T-cell (primary cell): Measurements from ENCODE around the gene TPCN1. TPM values are rescaled to one million over a fixed set of nuclear protein-coding genes. Genes with fewer than 3 reads are reported as not detected.

ENCODE experiments used
- ATAC-seq, 4 experiments: fragments of 200-7000 bp in 3 of 4; fragments of 150-1000 bp in 1 of 4; cut with Tn5 transposase; replicated peaks in 1 of 4; 1 replicate in 3 of 4; 2 replicates in 1 of 4; pipeline ENCODE4 v1.10.0; 2021; ENCODE audit warnings: moderate library complexity in 3 of 4, mild to moderate bottlenecking in 2 of 4, moderate number of reproducible peaks in 1 of 4
- CTCF ChIA-PET, 2 donors: fragments of 300-600 bp; sonication (Branson Sonifier 250); formaldehyde crosslinking; loops; one replicate each; lab custom pipeline; 2022; ENCODE audit warnings: antibody characterized with exemption in 2 of 2; lab: Charles Lee
- POLR2A ChIA-PET, 2 donors: fragments of 300-600 bp; sonication (Branson Sonifier 250); formaldehyde crosslinking; loops; one replicate each; lab custom pipeline; 2022; ENCODE audit warnings: antibody characterized with exemption in 2 of 2; lab: Charles Lee
- DNase-seq, 35 experiments: peaks; one replicate each; pipeline versions ENCODE4 v3.0.0 to v3.0.0-alpha.2; 2013 to 2023
- H3K27ac ChIP-seq: one replicate; pipeline ENCODE4 v1.5.1; 2013; ENCODE audit warnings: low read length
- H3K27me3 ChIP-seq, 2 experiments: replicated peaks in 1 of 2; 1 replicate in 1 of 2; 2 replicates in 1 of 2; pipeline versions ENCODE4 v1.6.1 to v1.7.0; 2013; ENCODE audit warnings: low read length in 1 of 2, mixed read lengths in 1 of 2; ENCODE audit not compliant: control insufficient read depth in 2 of 2, insufficient read depth in 2 of 2; ENCODE audit errors: extremely low read depth in 1 of 2
- H3K36me3 ChIP-seq, 2 donors: 1 replicate in 1 of 2; 2 replicates in 1 of 2; pipeline versions ENCODE4 v1.6.1 to v1.7.0; 2013; ENCODE audit warnings: low read length in 1 of 2; ENCODE audit not compliant: control insufficient read depth in 2 of 2, insufficient read depth in 1 of 2; ENCODE audit errors: extremely low read depth in 1 of 2
- H3K4me1 ChIP-seq, 2 experiments: 1 replicate in 1 of 2; 2 replicates in 1 of 2; pipeline versions ENCODE4 v1.6.1 to v1.7.0; 2013; ENCODE audit warnings: low read length in 2 of 2, mixed read lengths in 1 of 2; ENCODE audit not compliant: insufficient read depth in 2 of 2, control insufficient read depth in 1 of 2; ENCODE audit errors: extremely low read depth in 1 of 2
- H3K4me3 ChIP-seq, 2 donors: 1 replicate in 1 of 2; 2 replicates in 1 of 2; pipeline versions ENCODE4 v1.5.1 to v1.7.0; 2013; ENCODE audit warnings: mild to moderate bottlenecking in 2 of 2, low read length in 1 of 2, moderate library complexity in 1 of 2; ENCODE audit not compliant: control insufficient read depth in 1 of 2; ENCODE audit errors: extremely low read depth in 1 of 2
- H3K9me3 ChIP-seq: 2 replicates; pipeline ENCODE4 v1.7.0; 2013
- H3K27ac Mint-ChIP-seq, 2 donors: one replicate each; pipeline ENCODE4 v1.8.0; 2020 to 2021; ENCODE audit warnings: mild to moderate bottlenecking in 2 of 2, mixed read lengths in 2 of 2
- H3K27me3 Mint-ChIP-seq, 2 donors: one replicate each; pipeline ENCODE4 v1.8.0; 2021 to 2022; ENCODE audit warnings: mixed read lengths in 2 of 2
- H3K36me3 Mint-ChIP-seq: one replicate; pipeline ENCODE4 v1.8.0; 2021; ENCODE audit warnings: mixed read lengths
- H3K4me1 Mint-ChIP-seq, 3 donors: one replicate each; pipeline ENCODE4 v1.8.0; 2020 to 2022; ENCODE audit warnings: mixed read lengths in 3 of 3, mild to moderate bottlenecking in 1 of 3
- H3K4me3 Mint-ChIP-seq, 3 donors: one replicate each; pipeline ENCODE4 v1.8.0; 2020 to 2022; ENCODE audit warnings: mild to moderate bottlenecking in 3 of 3, mixed read lengths in 3 of 3, moderate library complexity in 3 of 3
- H3K9me3 Mint-ChIP-seq, 3 donors: one replicate each; pipeline ENCODE4 v1.8.0; 2020 to 2022; ENCODE audit warnings: mixed read lengths in 3 of 3
- WGBS: methylation state at CpG from one replicate; pipeline ENCODE4 v1.1.5; 2013; ENCODE audit warnings: missing lambda C conversion rate; ENCODE audit not compliant: insufficient coverage; 5-methylcytosine and 5-hydroxymethylcytosine counted together
- total RNA-seq, 35 experiments: library from RNA in 6 of 35; stranded (reverse) in 6 of 35; fragments of 120-200 nt in 1 of 35; gene quantifications; one replicate each; pipeline versions ENCODE4 v1.2.1 to v1.2.4 and lab custom pipeline; 2013 to 2026

Gene TPCN1
- total RNA-seq, 5 donors from 2014 or later (not counting 1 experiment from before 2014, with no cell fraction given) = 58.8 to 81.6 (median 73.5) TPM

- H3K4me3 ChIP-seq = peak overlapping the region; percentile 25 to 36
- H3K27ac Mint-ChIP-seq = peak overlapping the region; percentile 43 to 88
- ATAC-seq (no peak), DNase-seq (no peak)
- no peaks in the 10 kb centered on the region for H3K9me3 Mint-ChIP-seq
- peaks cover 40% of the 10 kb centered on the region for H3K36me3 Mint-ChIP-seq
- H3K27me3 ChIP-seq = no peaks in the 10 kb centered on the region
- H3K4me1 Mint-ChIP-seq = peaks cover 54 to 72% (median 60%) of the 10 kb centered on the region in 3 donors
- ChIA-PET POLR2A (interaction anchor here in 1 of 2 donors (0.5 kb wide), 1 partner anchor 103 kb away, joined by 7 read pairs; no protein-coding TSS in a partner anchor), CTCF (interaction anchor here (0.5 to 2.0 kb wide), 7 partner anchors 8 to 58 kb away, joined by 3 to 6 read pairs (median 4); no protein-coding TSS in a partner anchor)
- peak overlapping the region; percentile 28 to 87 (median 69) for H3K4me3 Mint-ChIP-seq
- 96% methylated on average over 15 of the region's 18 CpGs for WGBS
- peaks cover 8 to 43% of the 10 kb centered on the region in 2 donors for H3K36me3 ChIP-seq
- peaks cover 23 to 50% of the 10 kb centered on the region in 2 experiments for H3K4me1 ChIP-seq
- H3K27me3 Mint-ChIP-seq = no peaks in the 10 kb centered on the region
- H3K27ac ChIP-seq = peak overlapping the region; percentile 15
- H3K9me3 ChIP-seq = no peaks in the 10 kb centered on the region
These were observed 11.0 kb downstream of the TPCN1 start for GRCh38 chr12:113232089-113232839.

DNA sequence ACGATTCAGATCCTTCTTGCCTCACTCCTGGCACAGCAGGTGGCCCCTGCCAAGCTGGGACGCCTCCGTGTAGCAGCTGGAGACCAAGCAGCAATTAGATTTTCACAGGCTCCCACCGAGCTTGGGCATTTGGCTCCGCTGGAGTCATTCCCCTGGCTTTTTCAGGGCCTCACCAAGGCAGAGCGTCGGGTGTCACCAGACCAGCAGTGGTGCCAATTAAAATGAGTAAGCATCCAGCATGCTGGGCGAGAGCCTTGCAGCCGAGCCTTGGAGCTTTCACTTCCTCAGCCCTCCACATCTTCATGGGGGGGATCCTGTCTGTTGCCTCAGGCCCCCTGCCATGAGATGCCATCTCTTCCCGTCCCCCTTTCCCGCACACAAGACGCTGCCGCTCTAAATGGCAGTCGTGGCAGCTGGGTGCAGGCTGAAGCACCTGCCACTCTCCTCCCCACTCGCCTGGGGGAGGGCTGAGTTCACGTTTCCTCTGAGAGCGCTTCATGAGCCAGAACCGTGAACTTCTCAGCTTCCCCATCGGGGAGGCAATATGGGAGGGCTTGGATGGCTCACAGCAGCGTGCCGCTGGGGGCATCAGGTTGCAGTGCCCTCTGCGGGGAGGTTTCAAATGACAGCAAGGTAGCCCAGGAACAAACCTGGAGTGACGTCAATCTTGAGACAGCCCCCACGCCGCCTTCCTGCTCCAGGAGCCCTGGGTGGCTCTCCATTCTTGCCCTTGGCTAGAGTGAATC is 11.7 kb downstream of the TPCN1 start:
- no peaks in the 10 kb centered on the region for H3K9me3 ChIP-seq
- ATAC-seq = peak; percentile 89 to 96 (median 90)
- WGBS = 41% methylated on average over 15 of the region's 25 CpGs
- Mint-ChIP-seq H3K36me3 (peaks cover 34% of the 10 kb centered on the region), H3K27me3 (no peaks in the 10 kb centered on the region), H3K27ac (peak overlapping the region; percentile 88 to 89), H3K4me3 (peak overlapping the region; percentile 69 to 87 (median 73)), H3K4me1 (peaks cover 54 to 72% (median 54%) of the 10 kb centered on the region in 3 donors), H3K9me3 (no peaks in the 10 kb centered on the region)
- peaks cover 8 to 37% of the 10 kb centered on the region in 2 donors for H3K36me3 ChIP-seq
- ChIA-PET POLR2A (no interaction called here), CTCF (interaction anchor here (0.5 to 2.0 kb wide), 9 partner anchors 9 to 59 kb away, joined by 3 to 6 read pairs (median 4); no protein-coding TSS in a partner anchor)
- peaks cover 23 to 50% of the 10 kb centered on the region in 2 experiments for H3K4me1 ChIP-seq
- DNase-seq = peak; percentile 40 to 88 (median 76)
- H3K4me3 ChIP-seq = peak overlapping the region; percentile 25 to 36
- no peaks in the 10 kb centered on the region for H3K27me3 ChIP-seq
- peak overlapping the region; percentile 15 for H3K27ac ChIP-seq

DNA sequence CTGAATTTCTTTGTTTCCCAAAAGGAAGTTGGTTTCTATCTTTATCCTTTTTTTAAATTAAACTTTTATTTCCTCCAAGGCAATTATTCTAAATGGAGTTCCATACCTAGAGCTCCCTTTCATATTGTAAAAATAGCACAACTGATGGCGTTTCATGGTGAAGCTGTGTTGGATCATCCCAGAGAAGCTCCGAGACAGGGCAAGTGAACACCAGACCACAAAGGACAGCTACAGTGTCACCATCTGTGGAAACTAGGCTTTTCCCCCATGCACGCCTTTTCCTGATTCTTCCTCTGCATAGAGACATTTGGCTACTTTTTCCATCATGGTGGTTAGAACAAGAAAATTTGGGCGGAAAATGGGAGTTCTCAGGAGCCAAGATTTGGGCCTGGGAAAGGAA is 12.7 kb downstream of the TPCN1 start:
- no peak overlapping the region for H3K4me3 ChIP-seq
- 100% methylated on average over 4 of the region's 4 CpGs for WGBS
- H3K4me3 Mint-ChIP-seq = peak overlapping the region in 1 of 3 donors; percentile 87
- peaks cover 46 to 65% (median 54%) of the 10 kb centered on the region in 3 donors for H3K4me1 Mint-ChIP-seq
- H3K27ac ChIP-seq = peak overlapping the region; percentile 15
- ChIA-PET POLR2A (no interaction called here), CTCF (interaction anchor here (0.7 to 1.0 kb wide), 2 partner anchors 11 to 12 kb away, joined by 3 to 4 read pairs; no protein-coding TSS in a partner anchor)
- peaks cover 8 to 35% of the 10 kb centered on the region in 2 donors for H3K36me3 ChIP-seq
- H3K27ac Mint-ChIP-seq = peak overlapping the region in 1 of 2 donors; percentile 88
- no peak for ATAC-seq
- H3K9me3 Mint-ChIP-seq = no peaks in the 10 kb centered on the region
- H3K4me1 ChIP-seq = peaks cover 22 to 45% of the 10 kb centered on the region in 2 experiments
- no peaks in the 10 kb centered on the region for H3K9me3 ChIP-seq
- H3K27me3 ChIP-seq = no peaks in the 10 kb centered on the region
- no peak for DNase-seq
- peaks cover 25% of the 10 kb centered on the region for H3K36me3 Mint-ChIP-seq
- no peaks in the 10 kb centered on the region for H3K27me3 Mint-ChIP-seq

DNA sequence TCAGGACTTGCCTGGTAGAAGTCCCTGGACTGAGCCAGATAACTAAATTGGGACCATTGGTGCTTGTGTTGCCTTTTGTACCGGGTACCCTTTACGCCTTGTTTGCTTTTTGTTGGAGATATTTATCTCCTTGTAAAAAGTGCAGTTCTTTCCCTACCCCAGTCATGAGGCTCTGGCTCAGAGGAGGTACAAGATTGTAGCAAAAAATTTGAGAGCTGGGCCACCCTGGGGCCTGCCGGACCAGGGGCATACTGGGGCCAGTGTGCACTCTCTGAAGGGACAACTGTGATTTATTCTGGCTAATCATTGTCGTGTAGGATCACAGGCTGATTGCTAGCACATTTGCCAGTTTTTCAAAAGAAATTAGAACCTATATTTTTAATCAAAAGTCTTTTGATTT is 13.2 kb downstream of the TPCN1 start:
- H3K9me3 Mint-ChIP-seq = no peaks in the 10 kb centered on the region
- H3K4me3 ChIP-seq = no peak overlapping the region
- peaks cover 29% of the 10 kb centered on the region for H3K36me3 Mint-ChIP-seq
- CTCF ChIA-PET = no interaction called here
- no peak overlapping the region for H3K27ac ChIP-seq
- H3K27ac Mint-ChIP-seq = no peak overlapping the region
- peaks cover 19 to 40% of the 10 kb centered on the region in 2 experiments for H3K4me1 ChIP-seq
- H3K36me3 ChIP-seq = peaks cover 8 to 34% of the 10 kb centered on the region in 2 donors
- H3K9me3 ChIP-seq = no peaks in the 10 kb centered on the region
- ATAC-seq (no peak), DNase-seq (no peak)
- POLR2A ChIA-PET = no interaction called here
- no peak overlapping the region for H3K4me3 Mint-ChIP-seq
- WGBS = 100% methylated on average over 1 of the region's 4 CpGs
- H3K27me3 ChIP-seq = no peaks in the 10 kb centered on the region
- no peaks in the 10 kb centered on the region for H3K27me3 Mint-ChIP-seq
- H3K4me1 Mint-ChIP-seq = peaks cover 45 to 63% (median 52%) of the 10 kb centered on the region in 3 donors

- no peaks in the 10 kb centered on the region for H3K9me3 Mint-ChIP-seq
- DNase-seq (no peak), ATAC-seq (no peak)
- 98% methylated on average over 6 of the region's 6 CpGs for WGBS
- peaks cover 15 to 25% of the 10 kb centered on the region in 2 experiments for H3K4me1 ChIP-seq
- H3K36me3 ChIP-seq = peaks cover 3 to 26% of the 10 kb centered on the region in 2 donors
- H3K27me3 ChIP-seq = no peaks in the 10 kb centered on the region
- H3K27ac Mint-ChIP-seq = no peak overlapping the region
- no peaks in the 10 kb centered on the region for H3K27me3 Mint-ChIP-seq
- peaks cover 35% of the 10 kb centered on the region for H3K36me3 Mint-ChIP-seq
- no peak overlapping the region for H3K27ac ChIP-seq
- no peak overlapping the region for H3K4me3 Mint-ChIP-seq
- peaks cover 43 to 59% (median 50%) of the 10 kb centered on the region in 3 donors for H3K4me1 Mint-ChIP-seq
- H3K4me3 ChIP-seq = no peak overlapping the region
- H3K9me3 ChIP-seq = no peaks in the 10 kb centered on the region
- POLR2A ChIA-PET = interaction anchor here in 1 of 2 donors (1.0 kb wide), 1 partner anchor 99 kb away, joined by 4 read pairs; no protein-coding TSS in a partner anchor
- CTCF ChIA-PET = interaction anchor here in 1 of 2 donors (0.6 to 0.7 kb wide), 2 partner anchors 33 to 674 kb away, joined by 3 to 7 read pairs; no protein-coding TSS in a partner anchor
These were observed 14.7 kb downstream of the TPCN1 start for GRCh38 chr12:113235976-113236375.
